ENCODE data around the gene SLCO6A1.
A peak's percentile ranks its signal among the peaks of the same experiment; 100 is the strongest.
"Not testable (repeated sequence)": the region's sequence is repeated elsewhere in the genome, so short reads cannot be mapped to it uniquely, and the experiment has no call there.

SLCO6A1 gene, protein sequence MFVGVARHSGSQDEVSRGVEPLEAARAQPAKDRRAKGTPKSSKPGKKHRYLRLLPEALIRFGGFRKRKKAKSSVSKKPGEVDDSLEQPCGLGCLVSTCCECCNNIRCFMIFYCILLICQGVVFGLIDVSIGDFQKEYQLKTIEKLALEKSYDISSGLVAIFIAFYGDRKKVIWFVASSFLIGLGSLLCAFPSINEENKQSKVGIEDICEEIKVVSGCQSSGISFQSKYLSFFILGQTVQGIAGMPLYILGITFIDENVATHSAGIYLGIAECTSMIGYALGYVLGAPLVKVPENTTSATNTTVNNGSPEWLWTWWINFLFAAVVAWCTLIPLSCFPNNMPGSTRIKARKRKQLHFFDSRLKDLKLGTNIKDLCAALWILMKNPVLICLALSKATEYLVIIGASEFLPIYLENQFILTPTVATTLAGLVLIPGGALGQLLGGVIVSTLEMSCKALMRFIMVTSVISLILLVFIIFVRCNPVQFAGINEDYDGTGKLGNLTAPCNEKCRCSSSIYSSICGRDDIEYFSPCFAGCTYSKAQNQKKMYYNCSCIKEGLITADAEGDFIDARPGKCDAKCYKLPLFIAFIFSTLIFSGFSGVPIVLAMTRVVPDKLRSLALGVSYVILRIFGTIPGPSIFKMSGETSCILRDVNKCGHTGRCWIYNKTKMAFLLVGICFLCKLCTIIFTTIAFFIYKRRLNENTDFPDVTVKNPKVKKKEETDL

DNA sequence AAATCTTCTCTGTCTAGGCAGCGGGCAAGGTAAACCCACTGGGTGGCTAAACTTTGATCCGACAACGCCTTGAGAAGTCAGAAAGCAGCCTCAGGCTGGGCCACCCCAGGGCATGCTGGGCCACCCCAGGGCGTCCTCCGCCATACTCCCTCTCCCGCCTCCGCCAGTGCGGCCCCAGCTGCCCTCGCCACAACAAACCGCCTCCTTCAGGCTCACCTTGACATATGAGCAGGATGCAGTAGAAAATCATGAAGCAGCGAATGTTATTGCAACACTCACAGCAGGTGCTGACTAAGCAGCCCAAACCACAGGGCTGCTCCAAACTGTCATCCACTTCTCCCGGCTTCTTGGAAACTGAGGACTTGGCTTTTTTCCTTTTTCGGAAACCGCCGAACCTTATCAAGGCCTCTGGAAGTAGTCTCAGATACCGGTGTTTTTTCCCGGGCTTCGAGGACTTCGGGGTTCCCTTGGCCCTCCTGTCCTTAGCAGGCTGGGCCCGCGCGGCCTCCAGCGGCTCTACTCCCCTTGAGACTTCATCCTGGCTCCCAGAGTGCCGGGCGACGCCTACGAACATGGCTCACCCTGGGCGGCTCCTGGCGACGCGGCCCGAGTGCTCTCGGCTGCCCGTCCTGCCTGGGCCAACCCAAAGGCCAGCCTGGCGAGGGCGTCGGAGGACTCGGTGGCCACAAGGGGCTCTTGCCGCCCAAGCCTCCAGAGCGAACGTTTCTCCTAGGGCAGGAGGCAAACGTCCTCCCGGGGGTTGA lies at the start of gene SLCO6A1:
Gene SLCO6A1, minus strand, starts transcription at position 731 of the 764 bp plus-strand sequence. Its CDS starts 157 bp downstream, at position 574.
- DNase-seq, result no peak

DNA sequence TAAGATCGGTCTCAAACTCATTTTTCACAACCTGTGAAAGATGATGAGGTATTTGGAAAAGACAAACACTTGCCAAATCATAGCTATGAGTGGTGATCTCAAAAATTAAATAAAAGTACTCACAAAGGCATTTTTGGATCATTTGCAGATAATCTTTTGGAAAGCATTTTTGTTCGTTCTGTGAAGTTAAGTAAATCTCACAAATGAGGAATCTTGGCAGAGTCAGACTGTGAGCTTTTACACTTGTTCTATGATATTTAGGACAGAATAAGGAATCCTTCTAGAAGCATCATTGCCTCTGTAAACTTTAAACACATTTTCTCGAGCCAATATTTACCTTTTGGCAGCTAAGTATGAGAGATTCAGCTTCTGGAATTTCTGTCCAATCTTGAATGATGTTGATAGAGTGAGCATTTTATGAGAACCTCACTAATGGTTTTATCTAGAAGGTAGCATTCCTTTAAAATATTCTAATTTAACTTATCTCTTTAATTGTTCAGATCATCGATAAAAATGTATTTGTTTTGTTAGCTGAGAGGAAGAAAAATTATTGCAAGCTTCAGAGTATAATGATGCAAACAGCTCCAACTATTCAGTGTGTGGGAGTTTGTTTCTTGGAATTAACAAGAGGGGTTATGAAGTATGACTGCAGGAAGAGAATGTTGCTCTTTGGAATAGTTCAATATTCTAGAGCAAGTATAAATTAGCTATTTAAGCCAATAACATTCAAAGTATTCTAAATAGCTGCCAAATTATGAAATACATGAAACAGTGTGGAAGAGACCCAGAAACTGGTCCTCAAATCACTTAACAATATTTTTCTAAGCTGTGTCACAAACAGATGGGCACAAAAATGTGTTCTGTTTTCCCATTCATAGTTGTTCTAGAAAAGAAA lies 48.6 kb upstream of the SLCO6A1 start:
- DNase-seq, result no peak

DNA sequence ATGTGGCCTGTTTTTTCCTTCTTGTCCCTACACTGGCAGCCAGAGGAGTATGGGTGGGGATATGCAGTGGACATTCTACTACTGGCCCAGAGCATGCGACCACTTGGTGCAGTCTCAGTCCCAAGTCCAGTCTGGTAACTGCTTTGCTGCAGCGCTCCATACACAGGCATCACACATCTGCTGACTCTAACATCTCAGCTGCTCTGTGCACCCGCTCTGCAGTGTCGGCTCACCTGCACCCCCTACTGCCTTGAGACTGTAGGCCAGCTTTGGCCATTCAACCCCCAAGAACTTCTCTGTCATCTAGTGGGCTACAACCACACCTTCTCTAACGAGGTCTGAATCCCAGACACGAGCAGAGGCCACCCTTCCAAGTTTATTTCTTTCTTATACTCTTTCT lies 46.4 kb upstream of the SLCO6A1 start:
- DNase-seq, result peak; percentile 45 to 49

DNA sequence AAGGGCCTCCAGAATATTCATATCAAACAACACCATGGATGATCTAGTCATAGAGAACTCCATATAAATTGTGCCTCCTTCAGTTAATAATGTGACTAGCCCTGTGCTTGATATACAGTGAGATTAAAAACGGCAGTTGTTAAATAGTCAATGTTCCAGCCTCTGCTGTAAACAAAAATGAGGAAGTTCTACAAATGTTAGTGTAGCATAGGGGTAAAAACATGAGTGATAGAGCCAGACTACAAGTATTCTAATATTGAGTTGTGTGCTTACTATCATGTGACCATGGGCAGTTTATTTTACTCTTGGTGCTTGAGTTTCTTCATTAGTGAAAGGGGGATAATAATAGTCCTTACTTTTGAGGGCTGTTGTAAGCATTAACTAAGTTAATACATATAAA lies 43.3 kb upstream of the SLCO6A1 start:
- DNase-seq, result peak; percentile 38 to 66

DNA sequence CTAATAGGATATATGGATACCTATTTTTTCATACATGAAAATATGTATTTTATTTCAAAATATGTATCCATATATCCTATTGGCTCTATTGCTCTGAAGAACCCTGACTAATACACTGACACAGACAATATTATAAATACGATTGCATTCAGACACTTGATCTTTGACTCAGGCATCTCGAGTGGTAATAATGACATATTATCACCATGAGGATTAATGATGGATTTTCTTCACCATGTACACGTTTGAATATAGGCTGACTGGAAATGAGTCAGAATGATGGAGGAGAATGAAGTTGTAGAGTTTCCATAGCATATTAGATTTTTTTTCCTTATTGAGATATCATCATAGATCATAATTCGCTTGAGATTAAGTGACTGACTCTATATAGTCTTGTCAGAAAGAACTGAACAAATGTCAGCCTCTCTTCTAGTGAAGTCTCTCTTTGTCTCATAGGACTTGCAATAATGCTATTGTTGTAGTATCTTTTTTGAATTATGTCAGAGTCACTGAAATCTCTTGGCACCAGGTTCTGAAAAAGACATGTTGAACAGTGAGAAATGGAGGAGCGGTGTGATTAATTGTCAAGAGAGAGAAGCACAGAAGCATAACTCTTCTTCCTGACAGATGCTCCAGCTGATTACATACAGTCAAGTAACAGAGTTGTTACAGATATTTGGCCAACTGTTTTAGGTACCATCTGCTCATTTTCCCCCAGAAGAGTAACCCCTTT lies 41.4 kb upstream of the SLCO6A1 start:
- DNase-seq, result no peak

DNA sequence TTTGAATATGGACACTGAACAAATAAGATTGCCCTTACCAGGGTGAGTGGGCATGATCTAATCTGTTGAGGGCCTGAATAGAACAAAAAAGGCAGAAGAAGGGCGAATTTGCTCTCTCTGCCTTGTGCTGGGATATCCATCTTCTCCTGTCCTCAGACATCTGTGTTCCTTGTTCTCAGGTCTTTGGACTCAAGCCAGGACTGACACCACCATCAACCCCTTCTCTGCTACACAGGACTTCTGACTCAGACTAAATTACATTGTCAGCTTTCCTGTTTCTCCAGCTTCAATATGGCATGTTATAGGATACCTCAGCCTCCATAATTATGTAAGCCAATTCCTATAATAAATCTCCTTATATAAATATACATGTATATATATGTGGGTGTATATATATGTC lies 40.8 kb upstream of the SLCO6A1 start:
- DNase-seq, result no peak

DNA sequence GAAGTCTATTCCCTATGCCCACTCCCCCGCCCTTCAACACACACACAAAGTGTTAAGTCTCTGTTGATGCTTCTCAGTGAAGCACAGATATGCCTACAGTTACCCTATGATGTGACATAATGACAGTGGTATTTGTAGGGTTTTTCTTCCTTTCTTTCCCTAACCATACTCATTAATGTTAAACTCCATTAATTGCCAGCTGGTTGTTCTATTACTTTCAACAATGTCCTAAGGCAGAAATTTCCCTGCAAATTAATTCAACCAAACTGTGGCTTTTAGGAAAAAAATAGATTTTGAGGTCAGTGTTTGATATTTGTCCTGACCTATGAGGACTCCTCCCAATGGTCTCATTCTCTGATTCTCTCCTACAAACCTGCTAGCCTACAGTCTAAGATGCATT lies 38.2 kb upstream of the SLCO6A1 start:
- no peak for DNase-seq

DNA sequence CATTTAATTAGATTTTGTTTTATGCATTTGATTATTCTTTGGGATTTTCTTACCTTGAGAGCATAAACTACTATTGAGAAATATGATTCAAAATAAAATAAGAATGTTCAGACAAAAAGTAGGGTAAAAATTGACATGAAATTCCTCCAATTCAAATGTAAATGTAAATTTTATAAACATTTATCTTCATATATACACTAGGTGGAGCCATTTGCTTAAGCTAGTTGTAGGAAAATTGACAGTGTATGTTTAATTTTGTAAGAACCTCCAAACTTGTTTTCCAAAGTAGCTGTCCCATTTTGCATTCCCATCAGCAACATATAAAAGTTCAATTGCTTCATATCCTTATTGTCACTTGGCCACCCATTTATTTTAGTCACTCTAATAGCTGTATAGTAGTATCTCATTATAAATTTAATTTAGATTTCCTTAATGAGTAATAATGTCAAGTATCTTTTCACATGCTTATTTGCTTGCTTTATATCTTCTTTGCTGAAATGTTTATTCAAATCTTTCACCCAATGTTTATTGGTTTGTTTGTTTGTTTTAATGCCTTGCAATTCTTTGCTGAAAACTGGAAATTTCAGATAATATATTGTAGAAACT lies 37.6 kb upstream of the SLCO6A1 start:
- peak; percentile 56 to 69 for DNase-seq

DNA sequence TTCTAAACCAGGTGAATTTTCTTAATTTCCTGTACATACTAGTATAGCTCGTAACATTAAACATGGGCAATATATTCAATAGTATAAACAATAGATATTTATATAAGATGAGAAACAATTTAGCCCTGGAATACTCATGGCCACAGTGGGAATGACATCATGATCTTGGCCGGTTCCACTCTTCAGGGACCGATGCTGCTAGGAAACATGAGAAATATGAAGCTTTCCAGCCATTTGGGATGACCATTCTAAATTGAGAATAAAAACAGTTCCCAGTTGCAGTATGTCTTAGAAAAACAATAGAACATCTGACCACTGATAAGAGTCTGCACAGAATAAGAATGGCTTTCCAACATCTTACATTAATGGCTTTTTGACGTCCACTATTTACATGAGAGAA lies 33.3 kb upstream of the SLCO6A1 start:
- DNase-seq, result no peak

DNA sequence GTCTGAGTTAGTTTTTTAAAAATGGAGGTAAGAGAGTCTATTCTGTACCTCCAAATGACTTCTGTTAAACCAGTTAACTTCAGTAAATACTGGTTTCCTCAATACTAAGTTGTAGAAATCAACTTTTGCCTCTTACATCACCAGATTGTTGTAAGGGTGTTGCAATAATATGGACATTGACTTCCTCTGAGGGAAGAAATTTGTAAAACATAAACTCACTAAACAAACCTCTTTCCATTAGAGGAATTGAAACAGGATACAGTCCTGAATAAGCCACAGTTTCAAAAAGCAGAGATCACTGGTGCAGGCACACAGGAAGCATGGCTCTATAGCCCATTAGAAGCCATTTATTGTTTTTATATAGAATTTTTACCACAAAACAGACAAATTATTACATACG lies 32.7 kb upstream of the SLCO6A1 start:
- peak; percentile 62 to 64 for DNase-seq

DNA sequence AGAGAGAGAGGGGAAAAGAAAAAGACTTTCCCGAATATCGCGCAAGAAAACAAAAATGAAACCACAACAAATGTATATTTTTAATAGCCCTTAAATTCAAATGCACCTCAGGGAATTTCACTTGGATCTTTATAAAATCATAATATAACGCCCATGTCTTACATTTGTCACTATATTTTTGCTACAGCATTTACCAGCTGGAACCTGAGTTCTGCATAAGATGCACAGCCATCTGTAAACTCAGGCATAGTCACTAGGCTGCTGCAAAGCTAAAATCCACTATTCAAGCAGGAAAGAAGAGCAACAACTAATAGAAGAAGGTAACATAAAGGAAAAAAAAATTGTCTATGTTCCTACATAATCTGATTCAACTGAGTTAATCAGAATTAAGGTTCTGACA lies 30.6 kb upstream of the SLCO6A1 start:
- no peak for DNase-seq

DNA sequence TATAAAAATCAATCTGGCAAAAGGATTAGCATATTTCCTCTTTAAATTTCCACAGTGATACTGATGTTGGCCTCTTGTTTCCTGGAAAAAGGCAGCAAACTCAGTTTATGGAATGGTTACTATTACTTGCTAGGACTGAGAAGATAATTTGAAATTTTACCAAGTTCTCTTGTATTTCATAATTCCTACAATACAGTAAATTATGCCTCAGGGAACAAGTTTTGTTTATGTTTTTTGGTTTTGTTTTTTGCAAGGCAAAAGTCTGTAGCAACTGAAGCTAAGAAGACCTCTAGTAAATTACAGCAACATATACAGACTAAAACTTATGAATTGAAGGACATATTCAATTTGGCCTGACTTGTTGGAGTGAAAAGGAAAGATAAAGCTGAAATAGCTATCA lies 30.2 kb upstream of the SLCO6A1 start:
- no peak for DNase-seq

DNA sequence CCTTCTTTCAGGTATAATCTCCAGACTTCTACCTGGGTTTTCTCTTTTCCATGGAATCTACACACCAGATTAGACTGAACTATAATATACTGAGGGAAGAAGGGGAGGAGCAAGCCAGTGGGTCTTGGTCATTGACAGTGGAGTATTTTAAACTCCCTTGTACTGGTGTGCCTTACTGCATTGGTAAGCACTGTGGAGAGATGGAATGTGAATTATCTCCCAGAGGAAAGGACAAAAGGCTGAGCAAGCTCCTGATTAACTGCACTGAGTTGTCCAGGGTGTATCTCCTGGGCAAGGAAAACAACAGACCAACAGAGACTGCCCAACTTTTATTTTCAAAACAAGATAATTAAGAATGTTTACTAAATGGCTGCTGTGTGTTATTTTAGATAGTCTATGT lies 29.8 kb upstream of the SLCO6A1 start:
- DNase-seq, result no peak

DNA sequence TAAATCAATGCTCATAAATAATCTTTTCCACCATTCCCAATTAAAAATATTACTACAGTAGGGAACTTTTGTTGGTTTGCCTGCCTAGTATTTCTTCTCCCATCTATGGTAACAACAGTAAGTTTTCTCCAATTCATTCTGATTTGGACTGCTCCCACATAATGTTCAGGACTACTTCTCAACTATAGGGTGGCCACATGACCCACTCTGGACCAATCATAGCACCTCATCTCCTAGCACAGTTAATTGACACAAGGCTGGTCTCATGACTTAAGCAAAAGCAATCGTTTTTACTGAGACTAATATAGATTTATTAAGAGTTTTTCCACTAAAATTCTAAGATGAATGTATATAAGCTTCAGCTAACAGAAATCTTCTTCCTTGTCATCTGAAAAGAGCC lies 28.7 kb upstream of the SLCO6A1 start:
- no peak for DNase-seq

DNA sequence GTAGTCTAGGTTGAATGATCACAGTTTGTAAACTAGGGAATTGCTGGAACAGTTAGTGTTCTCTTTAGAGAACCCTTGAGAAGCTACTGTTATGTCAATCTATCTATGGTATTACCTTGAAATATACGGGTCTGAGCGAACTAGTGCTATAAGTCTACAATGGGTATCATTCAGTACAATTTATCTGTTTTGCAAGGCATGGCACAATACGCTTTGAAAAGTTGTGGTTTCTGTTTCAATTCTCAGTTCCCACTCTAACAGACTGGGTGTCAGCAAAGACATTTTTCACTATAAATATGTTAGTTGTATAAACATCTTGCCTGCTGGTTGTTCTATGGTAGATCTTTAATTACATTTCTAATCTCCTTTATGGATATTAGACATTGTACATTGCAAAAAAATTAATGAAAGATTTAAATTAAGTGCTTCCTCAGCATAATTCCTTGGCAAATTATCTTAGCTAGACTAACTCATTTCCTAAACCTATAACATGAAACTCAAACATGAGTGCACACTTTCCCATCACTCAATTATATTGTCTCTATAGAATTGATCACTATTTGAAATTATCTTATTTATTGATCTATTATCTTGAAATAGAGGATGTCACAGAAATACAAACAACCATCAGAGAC lies 24.9 kb upstream of the SLCO6A1 start:
- no peak for DNase-seq

DNA sequence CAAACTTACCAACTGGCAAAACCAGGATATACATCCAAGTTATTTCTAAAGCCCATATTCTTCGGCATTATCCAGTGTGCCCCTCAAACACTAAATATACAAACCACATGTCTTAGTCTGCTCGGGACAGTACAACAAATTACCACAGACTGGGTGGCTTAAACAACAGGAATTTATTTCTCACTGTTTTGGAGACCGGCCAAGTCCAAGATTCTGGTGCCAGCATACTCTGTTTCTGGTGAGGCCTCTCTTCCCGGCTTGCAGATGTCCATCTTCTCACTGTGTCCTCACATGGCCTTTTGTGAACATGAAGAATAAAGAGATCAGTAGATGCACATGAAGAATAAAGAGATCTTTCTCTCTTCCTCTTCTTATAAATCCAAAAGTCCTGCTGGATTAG lies 12.9 kb upstream of the SLCO6A1 start:
- DNase-seq, result no peak

DNA sequence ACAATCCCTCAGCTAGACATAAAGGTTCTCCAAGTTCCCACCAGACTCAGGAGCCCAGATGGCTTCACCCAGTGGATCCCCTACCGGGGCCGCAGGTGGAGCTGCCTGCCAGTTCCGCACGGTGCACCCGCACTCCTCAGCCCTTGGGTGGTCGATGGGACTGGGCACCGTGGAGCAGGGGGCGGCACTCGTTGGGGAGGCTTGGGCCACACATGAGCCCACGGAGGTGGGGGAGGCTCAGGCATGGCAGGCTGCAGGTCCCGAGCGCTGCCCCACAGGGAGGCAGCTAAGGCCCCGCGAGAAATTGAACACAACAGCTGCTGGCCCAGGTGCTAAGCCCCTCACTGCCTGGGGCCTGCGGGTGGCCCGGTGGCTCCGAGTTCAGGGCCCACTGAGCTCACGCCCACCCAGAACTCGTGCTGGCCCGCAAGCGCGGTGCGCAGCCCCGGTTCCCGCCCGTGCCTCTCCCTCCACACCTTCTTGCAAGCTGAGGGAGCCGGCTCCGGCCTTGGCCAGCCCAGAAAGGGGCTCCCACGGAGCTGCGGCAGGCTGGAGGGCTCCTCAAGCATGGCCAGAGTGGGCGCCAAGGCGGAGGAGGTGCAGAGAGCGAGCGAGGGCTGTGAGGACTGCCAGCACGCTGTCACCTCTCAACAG lies 7.4 kb downstream of the SLCO6A1 start:
- not testable (repeated sequence) for DNase-seq

DNA sequence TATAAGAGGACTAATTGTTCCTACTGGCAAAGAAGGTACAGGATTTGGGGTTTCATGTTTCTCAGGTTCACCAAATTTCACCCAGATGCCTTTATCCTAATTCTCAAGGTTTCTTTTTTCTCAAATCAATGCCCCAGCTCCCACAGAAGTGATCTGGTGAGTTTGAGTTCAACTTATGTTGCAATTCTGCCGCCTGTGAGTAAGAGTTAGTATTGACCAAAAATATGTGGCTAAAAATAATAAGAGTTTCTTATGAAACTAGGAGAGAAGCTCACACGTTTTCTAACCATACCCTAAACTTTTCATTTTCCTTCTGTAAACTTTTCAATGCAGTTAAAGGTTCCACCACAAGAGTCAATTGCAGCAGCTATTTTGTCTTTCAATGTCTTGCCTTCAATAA lies 15.1 kb downstream of the SLCO6A1 start:
- DNase-seq, result no peak

DNA sequence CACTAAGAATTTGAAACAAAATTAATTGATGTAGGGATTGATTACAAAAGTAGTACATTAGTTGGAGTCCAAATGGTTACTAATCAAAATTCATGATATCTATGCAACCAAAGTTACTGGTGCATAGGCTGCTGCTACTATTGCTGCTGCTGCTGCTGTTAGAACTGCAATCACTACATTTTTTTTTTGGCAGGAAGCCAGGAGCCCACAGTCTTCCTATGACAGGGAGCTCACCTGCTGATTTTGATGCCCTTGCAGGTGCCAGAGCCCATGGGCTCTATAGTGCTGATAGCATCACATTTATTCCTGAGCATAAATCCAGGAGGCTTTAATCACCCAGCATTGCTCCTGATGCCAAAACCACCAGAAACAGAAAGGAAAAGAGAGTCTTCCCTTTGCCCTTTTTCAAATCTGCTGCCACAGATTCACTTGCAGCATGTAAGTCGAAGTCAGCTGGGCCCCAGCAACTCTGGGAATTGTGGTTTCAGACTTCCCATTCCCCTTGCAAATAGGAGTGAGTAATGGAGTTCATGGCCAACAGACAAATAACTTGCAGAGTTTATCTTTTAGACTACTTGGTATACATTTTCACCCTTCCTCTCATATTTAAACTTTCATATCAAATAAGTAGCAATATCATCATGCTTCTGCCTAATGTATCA lies 17.6 kb downstream of the SLCO6A1 start:
- DNase-seq, result peak in 1 of 2 experiments; percentile 5

DNA sequence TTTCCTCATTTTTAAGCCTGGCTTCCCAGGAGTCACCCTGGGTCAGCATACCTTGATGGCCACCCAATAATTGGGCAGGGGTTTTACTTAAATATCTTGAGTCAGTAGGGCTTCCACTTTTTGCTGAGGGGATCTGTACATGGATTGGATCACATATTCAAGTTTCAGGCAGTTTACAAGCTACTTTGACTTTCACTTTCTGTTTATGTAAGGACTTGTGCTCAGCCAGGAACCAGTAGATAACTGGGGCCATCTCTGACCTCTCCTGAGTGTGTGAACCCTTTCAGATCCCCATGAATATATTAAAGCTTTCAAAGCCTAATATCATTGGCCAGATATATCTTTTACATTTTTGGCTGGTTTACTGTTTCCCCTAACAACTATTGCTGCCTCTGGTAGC lies 45.1 kb downstream of the SLCO6A1 start:
- peak; percentile 20 to 39 for DNase-seq
